ENCODE results near the gene SLC25A4.
A peak's percentile ranks its signal among the peaks of the same experiment; 100 is the strongest.
"Not testable (repeated sequence)": the region's sequence is repeated elsewhere in the genome, so short reads cannot be mapped to it uniquely, and the experiment has no call there.

SLC25A4 gene

DNA sequence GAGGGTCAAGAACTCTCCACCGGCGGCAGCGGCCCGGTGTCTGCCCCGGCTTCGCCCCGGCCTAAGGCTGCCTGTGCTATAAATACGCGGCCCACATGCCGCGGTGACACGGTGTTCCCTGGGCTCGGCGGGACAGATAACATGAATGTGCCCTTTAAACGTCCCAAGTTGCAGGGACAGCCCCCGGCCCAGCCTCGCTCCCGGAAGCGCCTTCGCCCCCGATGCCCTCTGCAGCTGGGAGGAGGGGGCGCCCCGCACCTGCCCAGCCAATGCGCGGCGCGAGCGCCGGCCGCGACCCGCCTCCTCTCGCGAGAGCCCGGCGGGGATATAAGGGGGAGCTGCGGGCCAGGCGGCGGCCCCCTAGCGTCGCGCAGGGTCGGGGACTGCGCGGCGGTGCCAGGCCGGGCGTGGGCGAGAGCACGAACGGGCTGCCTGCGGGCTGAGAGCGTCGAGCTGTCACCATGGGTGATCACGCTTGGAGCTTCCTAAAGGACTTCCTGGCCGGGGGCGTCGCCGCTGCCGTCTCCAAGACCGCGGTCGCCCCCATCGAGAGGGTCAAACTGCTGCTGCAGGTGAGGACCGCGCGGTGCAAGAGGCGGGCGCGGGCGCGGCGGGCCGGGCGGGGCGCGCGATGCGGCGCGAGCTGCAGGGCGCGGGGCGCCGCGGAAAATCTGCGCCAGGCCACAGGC lies at the start of gene SLC25A4:
SLC25A4 (plus strand) TSS at position 355 of the 689 bp plus-strand sequence; CDS start at position 462, 107 bp downstream.
- DNase-seq, result peak; percentile 52

DNA sequence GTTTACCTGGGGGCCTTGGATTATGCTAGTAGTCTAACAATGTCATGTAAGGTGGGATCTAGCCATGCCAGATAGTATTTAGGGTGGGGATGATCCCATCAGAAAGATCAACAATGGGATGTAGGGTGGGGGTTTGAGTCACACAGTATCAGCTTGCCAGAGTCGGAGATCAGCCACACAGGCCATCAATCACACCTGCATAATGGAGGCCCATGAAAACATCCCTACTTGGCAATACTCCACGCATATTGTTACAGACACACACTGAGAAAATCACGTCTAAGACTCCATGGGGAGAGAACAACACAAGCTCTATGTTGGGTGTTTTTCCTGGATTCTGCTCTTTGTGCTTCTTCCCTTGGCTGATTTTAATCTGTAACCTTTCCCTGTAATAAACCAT lies 49.5 kb upstream of the SLC25A4 start:
- DNase-seq, result no peak

DNA sequence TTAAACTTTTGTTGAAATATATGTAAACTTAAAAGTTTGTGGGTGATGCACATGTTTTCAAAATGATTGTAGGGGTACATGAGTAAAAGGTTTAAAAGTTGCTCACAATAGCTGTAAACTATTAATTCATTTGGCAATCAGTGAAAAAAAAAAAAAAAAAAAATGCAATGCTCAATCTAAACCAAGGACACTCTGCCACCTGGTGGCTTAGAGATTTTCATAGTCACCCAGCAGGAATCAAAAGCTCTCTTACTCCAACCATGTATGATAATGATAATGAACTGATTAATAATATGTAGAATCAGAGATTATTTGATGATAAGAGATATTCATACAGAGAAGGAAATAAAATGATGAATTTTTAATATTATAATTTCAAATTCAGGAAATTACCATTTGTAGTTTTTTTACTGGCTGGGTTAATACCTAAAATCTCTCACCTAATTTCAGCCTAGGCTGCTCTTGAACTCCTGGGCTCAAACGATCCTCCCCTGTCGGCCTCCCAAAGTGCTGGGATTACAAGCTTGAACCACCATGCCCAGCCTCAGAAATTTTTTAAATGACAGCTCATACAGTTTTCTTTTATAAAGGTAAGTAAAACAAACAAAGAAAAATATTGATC lies 46.9 kb upstream of the SLC25A4 start:
- DNase-seq, result no peak

DNA sequence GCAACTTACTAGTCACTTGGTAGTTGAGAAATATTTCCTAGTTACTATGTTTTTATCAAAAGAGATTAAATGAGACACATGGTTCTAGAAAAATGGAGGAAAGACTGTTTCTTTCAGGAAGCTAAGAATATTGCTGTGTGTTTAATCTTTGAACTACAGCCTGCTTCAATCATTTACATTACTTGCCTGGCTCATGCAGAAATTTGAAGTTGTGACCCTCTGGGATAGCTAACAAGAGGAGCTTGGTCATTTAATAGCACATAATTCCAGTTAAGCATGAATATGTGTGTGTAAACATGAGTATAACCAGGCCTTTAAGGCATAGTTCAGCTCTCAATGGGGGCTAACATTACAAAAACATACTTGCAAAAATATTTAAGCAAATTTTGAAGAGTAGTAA lies 44.6 kb upstream of the SLC25A4 start:
- DNase-seq, result no peak

DNA sequence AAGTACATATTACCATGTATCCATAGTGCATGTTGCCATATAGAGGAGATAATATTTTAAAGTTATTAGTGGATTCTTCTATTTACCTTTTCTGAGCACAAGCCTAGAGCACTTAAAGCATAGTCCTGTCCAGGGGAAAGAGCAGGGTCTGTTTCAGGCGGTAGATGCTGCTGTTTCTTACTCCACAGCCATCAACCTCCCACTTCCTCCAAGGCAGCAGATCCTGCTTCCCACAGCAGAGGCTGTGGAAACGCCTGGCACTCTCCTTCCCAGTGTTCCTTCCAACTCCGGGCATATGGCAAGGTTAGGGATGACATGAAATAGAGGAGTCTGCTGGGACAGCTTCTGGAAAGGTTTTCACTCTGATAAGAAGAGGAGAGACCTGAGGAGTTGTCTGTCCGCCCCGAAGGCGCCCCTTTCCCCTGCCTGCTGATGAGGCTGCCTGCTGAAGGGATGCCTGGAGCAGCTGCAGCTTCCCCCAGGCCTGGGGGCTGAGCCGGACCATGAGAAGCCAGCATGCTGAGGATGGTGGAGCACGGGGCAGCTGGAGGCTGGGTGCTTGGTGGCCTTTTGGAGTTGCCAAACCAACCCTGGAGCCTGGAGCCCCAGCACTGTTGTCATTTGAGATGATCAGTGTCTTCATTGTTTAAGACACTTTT lies 43.9 kb upstream of the SLC25A4 start:
- no peak for DNase-seq

DNA sequence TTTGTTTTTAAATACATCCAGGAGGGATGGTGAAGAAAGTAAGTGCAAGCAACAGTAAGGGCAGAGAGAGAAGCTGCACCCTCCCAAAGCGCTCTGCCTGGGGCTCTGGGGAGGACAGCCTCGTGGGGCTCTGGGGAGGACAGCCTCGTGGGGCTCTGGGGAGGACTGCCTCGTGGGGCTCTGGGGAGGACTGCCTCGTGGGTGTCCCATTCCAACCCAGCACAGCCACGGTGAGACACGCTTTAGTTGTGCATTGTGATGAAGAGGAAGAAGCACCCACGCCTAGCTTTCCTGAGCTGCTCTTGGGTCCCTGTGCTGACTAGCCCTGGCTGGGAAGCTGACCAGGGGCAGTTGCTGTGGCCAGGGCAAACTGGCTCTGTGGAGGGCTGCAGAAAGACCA lies 43.1 kb upstream of the SLC25A4 start:
- no peak for DNase-seq

DNA sequence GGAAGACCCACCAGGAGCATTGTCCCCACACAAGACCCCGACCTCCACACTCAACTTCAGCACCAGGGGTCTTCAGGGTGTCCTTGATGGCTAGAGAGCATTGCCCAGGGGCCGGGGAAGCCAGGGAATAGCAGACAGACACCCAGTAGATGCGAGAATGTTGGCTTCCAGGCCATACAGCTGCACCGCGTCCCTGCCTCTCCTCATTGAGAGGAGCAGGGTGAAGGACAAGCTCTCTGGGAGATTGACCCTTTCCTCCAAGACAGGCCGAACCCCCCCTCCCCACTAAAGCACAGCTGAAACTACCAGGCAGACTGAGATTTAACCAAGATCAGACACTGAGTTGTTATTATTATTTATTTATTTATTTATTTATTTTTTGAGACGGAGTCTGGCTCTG lies 42.6 kb upstream of the SLC25A4 start:
- no peak for DNase-seq

DNA sequence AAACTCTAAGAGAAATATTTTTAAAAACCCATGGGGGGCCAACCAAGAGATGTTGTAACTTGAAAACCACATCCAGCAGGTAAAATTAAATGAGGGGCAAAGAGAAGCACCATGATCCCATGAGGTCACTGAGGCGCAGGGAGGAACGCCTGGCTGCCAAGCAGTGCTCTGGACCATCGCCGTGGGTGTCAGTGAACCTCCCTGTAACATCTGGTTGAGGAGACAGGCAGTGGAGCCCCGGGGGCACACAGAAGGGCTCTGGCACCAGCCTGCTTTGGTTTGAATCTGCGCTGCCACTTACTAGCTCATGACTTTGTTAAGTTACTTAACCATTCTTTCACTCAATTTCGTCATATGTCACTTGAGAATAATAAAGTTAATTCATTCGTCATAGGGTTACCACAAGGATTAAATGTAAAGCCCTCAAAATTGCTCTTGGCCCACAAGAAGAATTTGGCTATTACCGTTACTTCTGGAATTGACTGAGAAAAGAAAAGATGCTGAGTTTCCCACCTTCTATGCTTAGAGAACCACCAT lies 41.6 kb upstream of the SLC25A4 start:
- DNase-seq, result no peak

DNA sequence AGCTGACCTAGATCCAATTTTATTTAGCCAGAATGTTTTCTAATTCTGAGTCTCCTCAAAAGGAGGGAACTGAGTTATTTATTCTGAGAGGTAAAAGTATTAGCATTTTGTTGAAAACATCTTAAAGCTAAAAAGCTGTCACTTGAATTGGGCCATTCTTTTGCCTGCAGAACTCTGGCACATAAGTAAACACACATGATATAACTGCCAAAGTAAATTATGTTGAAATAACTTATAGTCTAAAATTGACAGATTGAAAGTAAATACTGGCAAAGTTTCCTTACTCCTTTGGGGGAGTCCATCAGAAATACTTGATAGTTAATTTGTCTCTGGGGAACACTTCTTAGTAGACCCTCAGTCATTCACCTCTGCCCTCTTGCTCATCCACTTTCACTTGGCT lies 38.3 kb upstream of the SLC25A4 start:
- no peak for DNase-seq

DNA sequence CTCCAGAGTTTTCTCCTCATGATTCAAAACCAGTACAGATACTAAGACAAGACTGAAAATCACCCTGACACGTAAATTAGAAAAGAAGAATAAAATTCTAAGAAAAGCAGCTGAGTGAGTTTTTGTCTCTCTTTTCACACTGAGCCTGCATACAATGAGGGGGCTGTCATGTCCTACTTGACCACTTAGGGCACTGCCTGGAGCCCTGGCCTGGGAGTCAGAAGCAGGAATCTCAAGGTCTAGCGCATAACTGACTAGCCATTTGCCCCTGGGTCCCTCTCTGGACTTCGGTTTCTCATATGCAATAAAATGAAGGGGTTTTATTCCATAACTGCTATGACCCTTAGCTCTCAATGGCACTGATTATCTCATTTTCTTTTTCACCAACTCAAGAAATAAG lies 36.7 kb upstream of the SLC25A4 start:
- DNase-seq, result no peak

DNA sequence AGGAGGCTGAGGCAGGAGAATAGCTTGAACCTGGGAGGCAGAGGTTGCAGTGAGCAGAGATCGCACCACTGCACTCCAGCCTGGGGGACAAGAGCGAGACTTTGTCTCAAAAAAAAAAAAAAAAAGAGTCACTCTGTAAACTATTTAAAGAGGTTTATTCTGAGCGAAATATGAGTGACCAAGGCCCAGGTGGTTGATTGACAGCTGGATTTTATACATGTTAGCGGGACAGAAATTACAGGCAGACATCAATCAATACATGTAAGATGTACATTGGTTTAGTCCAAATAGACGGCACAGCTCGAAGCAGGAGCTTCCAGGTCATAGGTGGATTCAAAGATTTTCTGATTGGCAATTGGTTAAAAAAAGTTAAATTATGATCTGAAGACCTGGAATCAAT lies 35.5 kb upstream of the SLC25A4 start:
- not testable (repeated sequence) for DNase-seq

DNA sequence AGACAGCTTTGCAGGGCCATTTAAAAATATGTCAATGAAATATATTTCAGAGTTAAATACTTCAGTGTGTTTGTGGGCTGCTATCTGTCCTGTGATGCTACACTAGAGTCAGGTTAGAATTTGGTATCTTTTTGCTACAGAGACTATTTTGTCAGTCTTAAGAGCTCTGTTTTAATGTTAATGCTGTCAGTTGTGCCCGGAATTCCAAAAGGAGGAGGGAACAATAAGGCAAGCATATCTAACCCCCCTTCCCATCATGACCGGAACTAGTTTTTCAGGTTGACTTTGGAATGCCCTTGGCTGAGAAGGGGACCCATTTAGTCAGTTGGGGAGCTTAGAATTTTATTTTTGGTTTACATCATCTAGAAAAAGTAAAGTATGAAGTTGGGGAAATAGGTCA lies 34.9 kb upstream of the SLC25A4 start:
- no peak for DNase-seq

DNA sequence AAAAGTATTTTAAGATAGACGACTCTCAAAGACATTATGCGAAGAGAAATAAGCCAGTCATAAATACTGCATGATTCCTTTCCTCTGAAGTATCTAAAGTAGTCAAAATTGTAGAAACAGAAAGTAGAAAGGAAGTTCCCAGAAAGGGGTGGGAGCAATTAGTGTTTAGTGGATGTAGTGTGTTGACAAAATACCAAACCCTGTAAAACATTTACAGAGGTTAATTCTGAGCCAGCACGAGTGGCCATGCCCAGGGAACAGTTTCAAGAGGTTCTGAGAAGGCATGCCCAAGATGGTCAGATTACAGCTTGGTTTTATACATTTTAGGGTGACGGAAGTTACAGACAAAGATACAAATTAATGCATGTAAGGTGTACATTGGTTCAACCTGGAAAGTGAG lies 34.4 kb upstream of the SLC25A4 start:
- no peak for DNase-seq

DNA sequence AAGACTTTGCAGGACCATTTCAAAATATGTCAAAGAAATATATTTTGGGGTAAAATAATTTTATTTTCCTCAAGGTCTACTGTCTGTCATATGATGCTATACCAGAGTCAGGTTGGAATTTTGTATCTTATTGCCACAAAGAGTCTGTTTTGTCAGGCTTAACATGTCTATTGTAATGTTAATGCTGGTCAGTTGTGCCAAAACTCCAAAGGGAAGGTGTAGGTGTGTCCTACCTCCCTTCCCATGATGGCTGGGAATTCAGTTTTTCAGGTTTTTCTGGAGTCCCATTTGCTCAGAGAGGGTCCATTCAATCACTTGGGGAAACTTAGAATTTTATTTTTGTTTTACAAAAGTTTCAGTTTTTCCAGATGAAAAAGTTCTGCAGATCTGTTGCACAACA lies 33.3 kb upstream of the SLC25A4 start:
- no peak for DNase-seq

DNA sequence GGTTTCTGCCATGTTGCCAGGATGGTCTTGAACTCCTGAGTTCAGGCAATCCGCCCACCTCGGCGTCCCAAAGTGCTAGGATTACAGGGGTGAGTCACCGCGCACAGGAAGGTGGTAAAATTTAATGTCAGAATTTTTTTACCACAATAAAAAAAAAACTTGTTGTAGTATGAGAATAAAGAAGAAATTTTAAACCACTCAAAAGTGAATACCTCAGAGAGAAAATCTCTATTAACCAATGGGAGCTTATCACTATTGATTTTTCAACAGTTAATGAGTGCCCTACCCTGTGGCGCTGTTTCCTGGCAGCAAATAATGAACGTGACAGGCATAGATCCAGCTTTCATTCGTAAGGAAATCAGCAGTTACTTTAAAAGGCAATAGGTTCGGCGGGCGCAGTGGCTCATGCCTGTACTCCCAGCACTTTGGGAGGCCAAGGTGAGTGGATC lies 32.7 kb upstream of the SLC25A4 start:
- no peak for DNase-seq

DNA sequence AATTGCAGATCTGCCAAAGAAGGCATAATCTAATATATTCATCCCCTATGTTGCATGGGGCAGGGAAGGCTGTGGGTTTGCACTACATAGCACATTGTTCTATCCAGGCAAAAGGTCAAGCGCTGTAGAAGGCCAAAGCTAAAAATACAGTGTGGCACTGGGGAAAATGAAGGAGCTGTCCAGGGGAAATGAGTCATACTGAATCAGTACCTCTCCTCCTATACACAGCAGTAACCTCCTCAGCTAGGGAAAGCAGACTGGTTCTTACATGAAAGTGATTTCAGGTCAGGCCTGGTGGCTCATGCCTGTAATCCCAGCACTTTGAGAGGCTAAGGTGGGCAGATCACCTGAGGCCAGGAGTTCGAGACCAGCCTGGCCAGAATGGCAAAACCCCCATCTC lies 31.0 kb upstream of the SLC25A4 start:
- DNase-seq, result no peak

DNA sequence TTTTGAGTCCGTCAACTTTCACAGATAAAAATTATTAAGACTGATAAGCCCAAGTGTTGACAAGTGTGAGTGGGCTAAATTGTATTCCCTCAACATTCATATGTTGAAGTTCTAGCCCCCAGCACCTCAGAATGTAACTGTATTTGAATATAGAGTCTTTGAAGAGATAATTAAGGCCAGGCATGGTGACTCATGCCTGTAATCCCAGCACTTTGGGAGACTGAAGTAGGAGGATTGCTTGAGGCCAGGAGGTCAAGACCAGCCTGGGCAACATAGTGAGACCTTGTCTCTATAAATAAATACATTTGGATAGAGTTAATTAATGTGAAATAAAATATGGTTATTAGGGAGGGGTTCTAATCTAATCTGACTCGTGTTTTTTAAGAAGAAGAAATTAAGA lies 29.7 kb upstream of the SLC25A4 start:
- DNase-seq, result no peak

DNA sequence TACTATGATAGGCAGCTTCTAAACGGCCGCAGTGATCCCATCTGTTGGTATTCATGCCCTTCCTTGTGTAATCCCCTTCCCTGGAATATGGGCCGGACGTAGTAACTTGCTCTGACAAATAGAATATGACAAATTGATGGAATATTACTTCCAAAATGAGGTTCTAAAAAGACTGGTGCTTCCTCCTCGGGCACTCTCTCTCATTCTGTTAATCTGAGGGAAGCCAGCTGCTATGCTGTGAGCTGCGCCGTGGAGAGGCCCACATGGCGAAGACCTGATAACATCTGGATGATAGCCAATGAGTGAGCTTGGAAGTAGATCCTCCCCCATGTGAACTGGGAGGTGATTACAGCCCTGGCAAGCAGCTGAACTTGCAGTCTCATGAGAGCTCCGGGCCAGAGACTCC lies 27.2 kb upstream of the SLC25A4 start:
- peak; percentile 64 for DNase-seq

DNA sequence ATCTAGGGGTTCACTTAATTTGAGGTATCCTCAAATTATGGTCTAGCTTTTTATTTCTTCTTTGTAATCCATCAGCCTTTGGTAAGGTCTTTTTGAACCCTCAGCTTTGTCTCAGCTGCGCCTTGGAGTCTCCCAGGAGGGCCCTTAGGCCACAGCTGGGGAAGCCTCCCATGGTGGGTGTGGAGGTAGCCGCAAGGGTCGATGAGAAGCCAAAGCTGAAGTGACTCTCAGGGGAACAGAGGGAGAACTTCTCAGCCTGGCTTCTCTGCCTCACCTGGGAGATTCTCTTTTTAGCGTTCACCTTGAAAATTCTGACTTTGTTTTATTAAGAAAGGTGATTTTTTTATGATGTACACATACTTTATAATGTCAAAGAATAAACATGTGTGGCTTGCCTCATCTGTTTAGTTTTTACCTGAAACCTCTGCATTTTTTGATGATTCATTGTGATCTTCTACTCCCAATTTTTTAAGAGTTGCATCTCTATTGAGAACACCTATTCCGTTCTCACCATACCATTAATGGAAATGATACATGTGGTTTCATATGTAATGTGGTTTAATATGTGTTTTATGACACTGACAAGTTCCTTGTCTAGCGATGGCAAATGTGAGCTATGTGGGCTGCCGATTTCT lies 25.6 kb upstream of the SLC25A4 start:
- no peak for DNase-seq

DNA sequence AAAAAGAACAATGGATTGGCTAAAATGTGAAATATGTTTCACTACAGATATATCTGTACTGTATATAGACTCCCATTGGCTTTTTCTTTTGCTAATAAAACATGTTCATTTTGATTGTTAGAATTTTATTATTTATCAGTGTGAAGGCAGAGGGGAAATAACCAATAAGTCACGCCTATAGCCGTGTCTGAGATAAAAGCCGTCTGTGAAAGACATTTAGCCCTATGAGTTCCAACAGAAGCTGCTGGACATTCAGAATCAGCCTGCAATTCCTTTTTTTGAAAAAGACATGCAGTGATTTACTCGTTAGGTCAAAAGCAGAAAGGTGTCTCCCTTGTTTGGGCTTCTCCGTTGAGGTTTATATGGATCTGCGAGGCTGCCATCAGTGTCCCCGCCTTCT lies 24.2 kb upstream of the SLC25A4 start:
- DNase-seq, result no peak

DNA sequence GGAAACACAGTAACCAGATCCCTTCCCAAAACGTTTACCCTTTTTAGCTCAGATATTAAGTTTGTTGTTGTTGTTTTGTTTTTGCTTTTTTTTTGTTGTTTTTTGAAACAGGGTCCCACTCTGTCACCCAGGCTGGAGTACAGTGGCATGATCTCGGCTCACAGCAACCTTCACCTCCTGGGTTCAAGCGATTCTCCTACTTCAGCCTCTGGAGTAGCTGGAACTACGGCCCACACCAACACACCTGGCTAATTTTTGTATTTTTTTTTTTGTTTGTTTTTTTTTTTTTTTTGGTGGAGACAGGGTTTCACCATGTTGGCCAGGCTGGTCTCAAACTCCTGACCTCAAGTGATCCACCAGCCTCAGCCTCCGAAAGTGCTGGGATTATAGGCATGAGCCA lies 23.6 kb upstream of the SLC25A4 start:
- not testable (repeated sequence) for DNase-seq

DNA sequence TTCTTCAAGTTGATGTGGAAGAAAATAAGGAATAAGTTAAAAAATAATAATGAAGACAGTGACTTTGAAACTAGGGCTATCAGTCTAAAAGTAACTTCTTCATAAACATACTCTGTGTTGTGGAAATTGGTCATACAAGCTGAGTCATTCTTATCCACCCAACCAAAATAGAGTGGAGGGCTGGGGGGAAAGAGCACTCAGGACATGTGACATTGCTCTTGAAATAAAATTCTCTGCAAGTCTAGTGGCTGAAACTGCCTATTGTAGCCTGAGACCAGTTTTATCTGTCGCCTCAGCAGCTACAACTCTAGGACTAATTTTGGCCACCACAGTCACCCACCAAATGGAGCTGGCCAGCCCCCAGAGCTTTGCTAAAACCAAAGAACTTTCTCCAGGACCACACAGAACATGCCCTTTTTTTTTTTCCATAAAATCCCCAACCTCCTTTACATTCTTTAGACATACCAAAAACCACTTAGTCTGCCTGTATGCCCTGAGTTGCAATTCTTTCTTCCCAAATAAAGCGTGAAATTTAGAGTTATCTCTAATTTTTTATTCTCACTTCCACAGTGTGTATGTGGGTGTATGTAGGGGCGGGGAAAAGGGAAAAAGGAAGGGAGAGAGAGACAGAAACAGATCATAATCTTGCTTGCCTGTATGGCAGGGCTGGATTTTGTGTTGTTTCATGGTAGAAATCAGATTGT lies 23.0 kb upstream of the SLC25A4 start:
- no peak for DNase-seq

DNA sequence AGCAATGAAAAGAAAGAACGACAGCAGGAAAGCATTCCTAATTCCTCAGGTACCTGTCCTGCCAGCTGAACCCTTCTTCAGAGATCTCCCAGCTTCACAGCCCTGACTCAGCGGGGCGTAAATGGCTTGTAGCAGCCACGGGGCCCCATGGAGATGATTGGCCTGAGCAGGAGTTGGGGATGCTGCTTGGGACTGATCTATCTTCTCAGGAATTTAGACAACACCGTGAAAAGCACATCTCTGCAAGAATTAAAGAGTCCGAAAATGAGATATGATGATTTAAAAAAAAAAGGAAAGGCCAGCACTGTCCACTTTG lies 22.5 kb upstream of the SLC25A4 start:
- no peak for DNase-seq
